HEK293 (cell line): ENCODE data around the gene GMCL1.

ENCODE experiments used
- CTCF ChIA-PET: fragments of 350-600 bp; formaldehyde crosslinking; extraction: SDS; loops from one replicate; lab custom pipeline; 2021; ENCODE audit warnings: antibody characterized with exemption; lab: Yijun Ruan, JAX
- POLR2A ChIA-PET: fragments of 300-600 bp; formaldehyde crosslinking; extraction: SDS; loops from one replicate; lab custom pipeline; 2020; ENCODE audit warnings: antibody characterized with exemption, inconsistent platforms; lab: Yijun Ruan, JAX
- H3K27ac ChIP-seq: fragments of 200-500 bp; sonication (Bioruptor generic); 2 replicates; pipeline ENCODE4 v1.5.1; 2014; ENCODE audit warnings: low read depth, low read length, control low read depth, inconsistent platforms; ENCODE audit errors: extremely low read depth
- H3K36me3 ChIP-seq, 2 experiments: fragments of 200-500 bp in 1 of 2; sonication (Bioruptor generic) in 1 of 2; 1 replicate in 1 of 2; 2 replicates in 1 of 2; pipeline ENCODE4 v1.5.1; 2014 to 2017; ENCODE audit warnings: inconsistent platforms in 2 of 2, low read length in 2 of 2; ENCODE audit not compliant: control insufficient read depth in 2 of 2, insufficient read depth in 1 of 2
- H3K4me1 ChIP-seq: fragments of 200-500 bp; sonication (Bioruptor generic); 2 replicates; pipeline ENCODE4 v1.5.1; 2014; ENCODE audit warnings: mild to moderate bottlenecking, low read length, inconsistent platforms; ENCODE audit not compliant: control insufficient read depth, insufficient read depth
- H3K4me3 ChIP-seq: 2 replicates; pipeline ENCODE4 v1.5.1; 2011; ENCODE audit warnings: low read depth, mild to moderate bottlenecking, control low read depth, low read length, moderate library complexity
- H3K9me3 ChIP-seq: fragments of 200-500 bp; sonication (Bioruptor generic); 2 replicates; pipeline ENCODE4 v1.5.1; 2014; ENCODE audit warnings: low read depth, low read length, inconsistent platforms; ENCODE audit not compliant: control insufficient read depth, insufficient read depth
- GLI2 ChIP-seq: fragments of 450-650 bp; formaldehyde crosslinking; IDR thresholded peaks from 2 replicates; pipeline ENCODE4; 2017; ENCODE audit warnings: missing biosample characterization, missing genetic modification characterization, low read depth, borderline replicate concordance
- KLF9 ChIP-seq: fragments of 450-650 bp; formaldehyde crosslinking; IDR thresholded peaks from 2 replicates; pipeline ENCODE4 v1.5.1; 2016; ENCODE audit warnings: missing biosample characterization, missing genetic modification characterization, low read depth
- MYNN ChIP-seq: fragments of 450-650 bp; formaldehyde crosslinking; IDR thresholded peaks from 2 replicates; pipeline ENCODE4 v1.5.1; 2016; ENCODE audit warnings: missing biosample characterization, missing genetic modification characterization, borderline replicate concordance
- SP3 ChIP-seq: fragments of 450-650 bp; formaldehyde crosslinking; IDR thresholded peaks from 2 replicates; pipeline ENCODE4 v1.5.1; 2016; ENCODE audit warnings: missing biosample characterization, missing genetic modification characterization
- ZBTB1 ChIP-seq: fragments of 450-650 bp; formaldehyde crosslinking; IDR thresholded peaks from 2 replicates; pipeline ENCODE4 v1.5.1; 2016; ENCODE audit warnings: missing biosample characterization, missing genetic modification characterization
- ZNF146 ChIP-seq: fragments of 450-650 bp; formaldehyde crosslinking; IDR thresholded peaks from 2 replicates; pipeline ENCODE4 v1.5.1; 2016; ENCODE audit warnings: missing biosample characterization, missing genetic modification characterization
- ZNF175 ChIP-seq: fragments of 450-650 bp; formaldehyde crosslinking; IDR thresholded peaks from 2 replicates; pipeline ENCODE4 v1.5.1; 2016; ENCODE audit warnings: missing biosample characterization, missing genetic modification characterization
- ZNF2 ChIP-seq: fragments of 450-650 bp; formaldehyde crosslinking; IDR thresholded peaks from 2 replicates; pipeline ENCODE4 v1.5.1; 2016; ENCODE audit warnings: missing biosample characterization, missing genetic modification characterization
- ZNF341 ChIP-seq: fragments of 450-650 bp; formaldehyde crosslinking; IDR thresholded peaks from 2 replicates; pipeline ENCODE4; 2016; ENCODE audit warnings: low read depth, missing biosample characterization, missing genetic modification characterization
- ZNF37A ChIP-seq: fragments of 450-650 bp; IDR thresholded peaks from 2 replicates; pipeline ENCODE4 v1.5.1; 2018; ENCODE audit warnings: missing biosample characterization, missing genetic modification characterization
- ZNF621 ChIP-seq: fragments of 450-650 bp; formaldehyde crosslinking; IDR thresholded peaks from 2 replicates; pipeline ENCODE4 v1.5.1; 2017; ENCODE audit warnings: missing biosample characterization, missing genetic modification characterization
- ZNF76 ChIP-seq: fragments of 450-650 bp; formaldehyde crosslinking; IDR thresholded peaks from 2 replicates; pipeline ENCODE4; 2016; ENCODE audit warnings: low read depth, missing biosample characterization, missing genetic modification characterization, borderline replicate concordance
- ZNF777 ChIP-seq: fragments of 450-650 bp; formaldehyde crosslinking; IDR thresholded peaks from 2 replicates; pipeline ENCODE4 v1.5.1; 2017; ENCODE audit warnings: missing biosample characterization, missing genetic modification characterization, borderline replicate concordance
- TF ChIP-seq, protein P1 (sequence below): fragments of 450-650 bp; formaldehyde crosslinking; IDR thresholded peaks from 2 replicates; pipeline ENCODE4 v1.5.1; 2016; ENCODE audit warnings: missing biosample characterization, missing genetic modification characterization
- TF ChIP-seq, protein P2 (sequence below): fragments of 450-650 bp; formaldehyde crosslinking; conservative IDR thresholded peaks from 2 replicates; pipeline ENCODE4 v1.5.1; 2016; ENCODE audit warnings: low read depth, missing biosample characterization, missing genetic modification characterization
- TF ChIP-seq, protein P3 (sequence below): fragments of 450-650 bp; IDR thresholded peaks from 2 replicates; pipeline ENCODE4 v1.5.1; 2018; ENCODE audit warnings: missing biosample characterization, mild to moderate bottlenecking, missing genetic modification characterization
- TF ChIP-seq, protein P4 (sequence below): fragments of 450-650 bp; formaldehyde crosslinking; IDR thresholded peaks from 2 replicates; pipeline ENCODE4 v1.5.1; 2016; ENCODE audit warnings: missing biosample characterization, missing genetic modification characterization
- TF ChIP-seq, protein P5 (sequence below): fragments of 450-650 bp; formaldehyde crosslinking; IDR thresholded peaks from 2 replicates; pipeline ENCODE4 v1.5.1; 2016; ENCODE audit warnings: missing biosample characterization, missing genetic modification characterization

The GMCL1 gene

DNA sequence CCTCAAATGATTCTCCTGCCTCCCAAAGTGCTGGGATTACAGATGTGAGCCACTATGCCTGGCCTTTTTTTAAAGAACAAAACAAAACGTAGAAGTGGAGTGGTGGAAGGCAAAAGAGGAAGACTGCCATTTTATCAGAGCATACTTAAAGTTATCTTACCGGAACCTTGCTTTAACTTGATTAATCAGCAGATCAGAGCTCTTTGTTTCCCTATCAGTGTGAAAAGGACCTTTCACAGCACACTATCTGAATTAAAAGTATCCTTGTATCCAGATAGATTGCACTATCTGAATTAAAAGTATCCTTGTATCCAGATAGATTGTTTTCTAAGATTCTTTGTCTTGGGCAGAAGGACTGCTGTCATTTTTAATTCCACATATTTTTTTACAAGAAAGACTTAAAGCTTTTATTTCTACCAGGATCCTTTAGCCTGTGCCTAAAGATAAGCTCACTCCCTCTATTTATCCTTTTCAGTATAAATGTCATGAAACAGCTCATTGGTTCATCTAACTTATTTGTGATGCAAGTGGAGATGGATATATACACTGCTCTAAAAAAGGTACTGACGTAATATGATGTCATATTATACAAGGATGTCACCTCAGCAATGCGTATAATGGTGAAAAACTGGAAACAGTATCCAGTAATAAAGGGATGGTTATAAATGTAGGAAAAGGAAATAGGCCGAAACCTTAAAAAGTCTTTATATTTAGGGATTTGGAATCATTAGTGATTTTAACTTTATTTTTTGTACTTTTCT is 17.8 kb downstream of the GMCL1 start:
- POLR2A ChIA-PET, result interaction anchor here (1.1 kb wide), 1 partner anchor 447 kb away, joined by 3 read pairs; the partner anchor contains the start of gene SNRPG
- H3K9me3 ChIP-seq, result no peaks in the 10 kb centered on the region
- no peak overlapping the region for H3K27ac ChIP-seq
- CTCF ChIA-PET, result interaction anchor here (1.4 kb wide), 1 partner anchor 224 kb away, joined by 4 read pairs; no protein-coding TSS in a partner anchor
- no peak overlapping the region for H3K4me3 ChIP-seq
- no peaks in the 10 kb centered on the region for H3K4me1 ChIP-seq
- peak; percentile 37; the same call in 1 of the 2 replicates for TF ChIP-seq ZNF146 (tag by site-specific recombination)
- TF ChIP-seq, protein P1, sequence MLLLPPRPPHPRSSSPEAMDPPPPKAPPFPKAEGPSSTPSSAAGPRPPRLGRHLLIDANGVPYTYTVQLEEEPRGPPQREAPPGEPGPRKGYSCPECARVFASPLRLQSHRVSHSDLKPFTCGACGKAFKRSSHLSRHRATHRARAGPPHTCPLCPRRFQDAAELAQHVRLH, result no peak
- TF ChIP-seq, all 188 proteins: peak for 1
- peaks cover 37 to 68% of the 10 kb centered on the region in 2 experiments for H3K36me3 ChIP-seq

DNA sequence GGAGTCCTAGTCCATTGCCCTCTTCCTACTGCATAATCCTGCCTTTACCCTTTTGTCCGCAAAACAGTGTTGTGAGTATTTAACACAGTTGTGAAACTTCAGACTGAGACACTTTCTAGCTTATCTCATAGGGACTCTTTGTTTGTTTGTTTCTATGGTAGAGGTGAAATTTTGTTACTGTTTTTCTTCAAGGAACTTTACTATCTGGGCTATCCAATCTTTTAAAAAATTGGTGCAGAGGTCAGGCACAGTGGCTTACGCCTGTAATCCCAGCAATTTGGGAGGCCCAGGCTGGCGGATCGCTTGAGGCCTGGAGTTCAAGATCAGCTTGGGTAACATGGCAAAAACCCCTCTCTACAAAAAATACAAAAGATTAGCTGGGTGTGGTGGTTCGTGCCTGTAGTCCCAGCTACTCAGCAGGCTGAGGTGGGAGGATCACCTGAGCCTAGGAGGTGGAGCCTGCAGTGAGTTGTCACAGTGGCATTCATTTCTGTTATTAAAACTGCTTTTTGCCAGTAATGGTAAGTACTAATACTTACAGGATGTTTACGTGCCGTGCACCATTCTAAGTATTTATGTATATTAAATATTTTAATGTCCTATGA is 18.8 kb downstream of the GMCL1 start:
- Histone ChIP-seq H3K4me3 (no peak overlapping the region), H3K9me3 (no peaks in the 10 kb centered on the region), H3K36me3 (peaks cover 46 to 72% of the 10 kb centered on the region in 2 experiments), H3K4me1 (no peaks in the 10 kb centered on the region), H3K27ac (no peak overlapping the region)
- POLR2A ChIA-PET, result interaction anchor here (1.1 kb wide), 1 partner anchor 446 kb away, joined by 3 read pairs; the partner anchor contains the start of gene SNRPG
- CTCF ChIA-PET, result interaction anchor here (0.6 to 1.4 kb wide), 3 partner anchors 123 to 366 kb away, joined by 3 to 4 read pairs (median 4); no protein-coding TSS in a partner anchor
- TF ChIP-seq ZNF37A (no peak), ZNF76 (tag by site-specific recombination) (no peak), ZBTB1 (no peak), ZNF175 (tag by site-specific recombination) (no peak), ZNF777 (tag by site-specific recombination) (no peak)
- TF ChIP-seq, protein P2, sequence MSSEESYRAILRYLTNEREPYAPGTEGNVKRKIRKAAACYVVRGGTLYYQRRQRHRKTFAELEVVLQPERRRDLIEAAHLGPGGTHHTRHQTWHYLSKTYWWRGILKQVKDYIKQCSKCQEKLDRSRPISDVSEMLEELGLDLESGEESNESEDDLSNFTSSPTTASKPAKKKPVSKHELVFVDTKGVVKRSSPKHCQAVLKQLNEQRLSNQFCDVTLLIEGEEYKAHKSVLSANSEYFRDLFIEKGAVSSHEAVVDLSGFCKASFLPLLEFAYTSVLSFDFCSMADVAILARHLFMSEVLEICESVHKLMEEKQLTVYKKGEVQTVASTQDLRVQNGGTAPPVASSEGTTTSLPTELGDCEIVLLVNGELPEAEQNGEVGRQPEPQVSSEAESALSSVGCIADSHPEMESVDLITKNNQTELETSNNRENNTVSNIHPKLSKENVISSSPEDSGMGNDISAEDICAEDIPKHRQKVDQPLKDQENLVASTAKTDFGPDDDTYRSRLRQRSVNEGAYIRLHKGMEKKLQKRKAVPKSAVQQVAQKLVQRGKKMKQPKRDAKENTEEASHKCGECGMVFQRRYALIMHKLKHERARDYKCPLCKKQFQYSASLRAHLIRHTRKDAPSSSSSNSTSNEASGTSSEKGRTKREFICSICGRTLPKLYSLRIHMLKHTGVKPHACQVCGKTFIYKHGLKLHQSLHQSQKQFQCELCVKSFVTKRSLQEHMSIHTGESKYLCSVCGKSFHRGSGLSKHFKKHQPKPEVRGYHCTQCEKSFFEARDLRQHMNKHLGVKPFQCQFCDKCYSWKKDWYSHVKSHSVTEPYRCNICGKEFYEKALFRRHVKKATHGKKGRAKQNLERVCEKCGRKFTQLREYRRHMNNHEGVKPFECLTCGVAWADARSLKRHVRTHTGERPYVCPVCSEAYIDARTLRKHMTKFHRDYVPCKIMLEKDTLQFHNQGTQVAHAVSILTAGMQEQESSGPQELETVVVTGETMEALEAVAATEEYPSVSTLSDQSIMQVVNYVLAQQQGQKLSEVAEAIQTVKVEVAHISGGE, result no peak
- TF ChIP-seq, protein P3, sequence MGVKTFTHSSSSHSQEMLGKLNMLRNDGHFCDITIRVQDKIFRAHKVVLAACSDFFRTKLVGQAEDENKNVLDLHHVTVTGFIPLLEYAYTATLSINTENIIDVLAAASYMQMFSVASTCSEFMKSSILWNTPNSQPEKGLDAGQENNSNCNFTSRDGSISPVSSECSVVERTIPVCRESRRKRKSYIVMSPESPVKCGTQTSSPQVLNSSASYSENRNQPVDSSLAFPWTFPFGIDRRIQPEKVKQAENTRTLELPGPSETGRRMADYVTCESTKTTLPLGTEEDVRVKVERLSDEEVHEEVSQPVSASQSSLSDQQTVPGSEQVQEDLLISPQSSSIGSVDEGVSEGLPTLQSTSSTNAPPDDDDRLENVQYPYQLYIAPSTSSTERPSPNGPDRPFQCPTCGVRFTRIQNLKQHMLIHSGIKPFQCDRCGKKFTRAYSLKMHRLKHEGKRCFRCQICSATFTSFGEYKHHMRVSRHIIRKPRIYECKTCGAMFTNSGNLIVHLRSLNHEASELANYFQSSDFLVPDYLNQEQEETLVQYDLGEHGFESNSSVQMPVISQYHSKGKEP (tag by site-specific recombination), result no peak

DNA sequence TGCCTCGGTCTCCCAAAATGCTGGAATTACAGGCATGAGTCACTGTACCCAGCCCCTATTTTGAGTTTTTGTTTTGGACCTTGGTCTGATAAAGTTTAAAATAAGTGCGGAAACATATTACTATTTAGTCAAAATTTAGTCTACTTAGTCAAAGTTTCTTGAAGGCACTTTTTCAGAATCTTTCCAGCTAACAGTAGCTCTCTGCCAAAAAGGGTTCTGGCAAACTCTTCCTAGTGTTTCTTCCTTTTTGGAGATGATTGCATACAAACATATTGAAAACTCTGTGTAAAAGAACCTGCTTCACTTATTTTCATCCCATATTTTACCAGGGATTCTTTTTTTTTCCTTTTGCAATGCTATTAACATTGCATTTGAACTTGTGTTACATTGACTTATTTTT is 28.8 kb downstream of the GMCL1 start:
- no peak overlapping the region for H3K27ac ChIP-seq
- no peak overlapping the region for H3K4me3 ChIP-seq
- ChIA-PET CTCF (interaction anchor here (1.6 to 2.5 kb wide), 2 partner anchors 9 to 133 kb away, joined by 6 to 7 read pairs; no protein-coding TSS in a partner anchor), POLR2A (no interaction called here)
- peaks cover 21 to 26% of the 10 kb centered on the region in 2 experiments for H3K36me3 ChIP-seq
- H3K9me3 ChIP-seq, result no peaks in the 10 kb centered on the region
- H3K4me1 ChIP-seq, result no peaks in the 10 kb centered on the region
- TF ChIP-seq SP3 (no peak), KLF9 (tag by site-specific recombination) (no peak), ZNF341 (no peak), MYNN (tag by site-specific recombination) (no peak), ZNF2 (no peak), ZNF621 (tag by site-specific recombination) (no peak), GLI2 (tag by site-specific recombination) (no peak)
- TF ChIP-seq, protein P4, sequence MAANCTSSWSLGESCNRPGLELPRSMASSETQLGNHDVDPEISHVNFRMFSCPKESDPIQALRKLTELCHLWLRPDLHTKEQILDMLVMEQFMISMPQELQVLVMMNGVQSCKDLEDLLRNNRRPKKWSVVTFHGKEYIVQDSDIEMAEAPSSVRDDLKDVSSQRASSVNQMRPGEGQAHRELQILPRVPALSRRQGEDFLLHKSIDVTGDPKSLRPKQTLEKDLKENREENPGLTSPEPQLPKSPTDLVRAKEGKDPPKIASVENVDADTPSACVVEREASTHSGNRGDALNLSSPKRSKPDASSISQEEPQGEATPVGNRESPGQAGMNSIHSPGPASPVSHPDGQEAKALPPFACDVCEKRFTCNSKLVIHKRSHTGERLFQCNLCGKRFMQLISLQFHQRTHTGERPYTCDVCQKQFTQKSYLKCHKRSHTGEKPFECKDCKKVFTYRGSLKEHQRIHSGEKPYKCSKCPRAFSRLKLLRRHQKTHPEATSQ (tag by site-specific recombination), result no peak
- TF ChIP-seq, protein P5, sequence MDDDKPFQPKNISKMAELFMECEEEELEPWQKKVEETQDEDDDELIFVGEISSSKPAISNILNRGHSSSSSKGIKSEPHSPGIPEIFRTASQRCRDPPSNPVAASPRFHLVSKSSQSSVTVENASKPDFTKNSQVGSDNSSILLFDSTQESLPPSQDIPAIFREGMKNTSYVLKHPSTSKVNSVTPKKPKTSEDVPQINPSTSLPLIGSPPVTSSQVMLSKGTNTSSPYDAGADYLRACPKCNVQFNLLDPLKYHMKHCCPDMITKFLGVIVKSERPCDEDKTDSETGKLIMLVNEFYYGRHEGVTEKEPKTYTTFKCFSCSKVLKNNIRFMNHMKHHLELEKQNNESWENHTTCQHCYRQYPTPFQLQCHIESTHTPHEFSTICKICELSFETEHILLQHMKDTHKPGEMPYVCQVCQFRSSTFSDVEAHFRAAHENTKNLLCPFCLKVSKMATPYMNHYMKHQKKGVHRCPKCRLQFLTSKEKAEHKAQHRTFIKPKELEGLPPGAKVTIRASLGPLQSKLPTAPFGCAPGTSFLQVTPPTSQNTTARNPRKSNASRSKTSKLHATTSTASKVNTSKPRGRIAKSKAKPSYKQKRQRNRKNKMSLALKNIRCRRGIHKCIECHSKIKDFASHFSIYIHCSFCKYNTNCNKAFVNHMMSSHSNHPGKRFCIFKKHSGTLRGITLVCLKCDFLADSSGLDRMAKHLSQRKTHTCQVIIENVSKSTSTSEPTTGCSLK (tag by site-specific recombination), result no peak
